ENCODE measurements around the gene TMC4.

- TF ChIP-seq CTCF (IDR thresholded peaks at IDR 0.05; ENCODE audit: low read depth, low read length, missing input control) (no peak), JUND (IDR thresholded peaks at IDR 0.05) (no peak), GABPA (IDR thresholded peaks at IDR 0.05 in 1 of 2, conservative IDR thresholded peaks at IDR 0.05 in 1 of 2) (no peak), TAF1 (conservative IDR thresholded peaks at IDR 0.05) (no peak), ATF3 (IDR thresholded peaks at IDR 0.05) (no peak), FOXA1 (IDR thresholded peaks at IDR 0.05) (no peak), YY1 (IDR thresholded peaks at IDR 0.05) (no peak), NR2F2 (IDR thresholded peaks at IDR 0.05) (no peak), MAX (IDR thresholded peaks at IDR 0.05) (no peak), REST (IDR thresholded peaks at IDR 0.05) (no peak)
Observed at GRCh38 chr19:54154603-54155345, 18.2 kb downstream of the TMC4 start.
